ENCODE data around the gene HSPA6. TPM values are rescaled to one million over a fixed set of nuclear protein-coding genes. Genes with fewer than 3 reads are reported as not detected.
"Not testable (repeated sequence)": the region's sequence is repeated elsewhere in the genome, so short reads cannot be mapped to it uniquely, and the experiment has no call there.

Gene HSPA6
- total RNA-seq, 1 experiment from 2014 or later, result 14.6 TPM

DNA sequence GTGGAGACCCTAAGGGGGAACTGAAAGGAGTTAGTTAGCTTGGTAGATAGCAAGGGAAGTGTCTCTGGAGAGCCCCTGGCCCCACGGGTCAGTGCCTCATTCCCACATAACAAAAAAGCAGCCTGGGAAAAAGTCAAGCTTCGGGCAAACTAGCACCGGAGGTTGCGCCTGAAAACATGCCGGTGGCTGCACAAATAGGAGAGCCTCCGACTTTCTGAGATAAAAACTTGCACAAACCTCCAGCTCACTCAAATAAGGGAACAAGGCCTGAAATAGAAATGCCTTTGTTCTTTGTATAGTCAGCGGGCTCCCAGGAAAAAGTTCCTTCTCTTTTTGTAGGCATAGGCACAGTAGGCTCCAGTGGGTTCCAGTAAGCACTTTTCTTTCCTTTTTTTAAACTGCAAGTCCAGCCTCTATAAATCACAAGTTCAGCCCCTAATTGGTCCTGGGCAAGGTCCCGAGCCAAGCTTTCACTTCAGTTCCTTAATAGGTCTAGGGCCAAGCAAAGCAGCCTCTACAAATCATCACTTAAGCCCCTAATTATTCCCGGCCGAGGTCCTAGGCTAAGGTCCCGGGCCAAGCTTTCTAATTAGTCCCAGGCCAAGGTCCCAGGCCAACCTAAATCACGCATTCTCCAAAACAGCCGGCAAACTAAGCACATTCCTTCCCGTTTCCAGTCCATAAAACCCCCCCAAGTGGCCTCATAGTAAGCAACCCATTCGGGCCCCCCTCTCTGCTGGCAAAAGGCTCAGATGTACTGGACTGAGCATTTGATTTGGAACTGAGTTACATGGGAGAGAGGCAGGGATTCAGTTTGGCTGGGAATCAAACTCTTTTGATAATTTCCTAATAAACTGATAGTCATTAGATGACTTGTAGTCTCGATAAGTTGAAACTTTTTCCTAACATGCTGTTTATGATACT lies 8.6 kb downstream of the HSPA6 start:
- not testable (repeated sequence) for H3K4me2 ChIP-seq (ENCODE audit: low read depth, low read length, poor library complexity, severe bottlenecking); H3K36me3 ChIP-seq (ENCODE audit: insufficient read depth, low read length); H3K4me3 ChIP-seq (ENCODE audit: low read length); H3K27ac ChIP-seq (ENCODE audit: low read length); H3K9me2 ChIP-seq (replicated peaks; ENCODE audit: insufficient read depth, low read length); H3K79me2 ChIP-seq (ENCODE audit: low read length); DNase-seq; H3K9me3 ChIP-seq (ENCODE audit: low read length); H2AFZ ChIP-seq (ENCODE audit: low read length); H4K20me1 ChIP-seq (ENCODE audit: insufficient read depth, low read depth, low read length); H3K27me3 ChIP-seq (ENCODE audit: low read length); H3K9ac ChIP-seq (ENCODE audit: low read length)
- H3K4me1 ChIP-seq (ENCODE audit: low read length), result peaks cover 18% of the 10 kb centered on the region

GRCh38 chr1:161537068-161537669 lies 12.8 kb downstream of the HSPA6 start:
- not testable (repeated sequence) for H3K4me3 ChIP-seq (ENCODE audit: low read length); H3K9me2 ChIP-seq (replicated peaks; ENCODE audit: insufficient read depth, low read length); H3K27ac ChIP-seq (ENCODE audit: low read length); H3K27me3 ChIP-seq (ENCODE audit: low read length); H4K20me1 ChIP-seq (ENCODE audit: insufficient read depth, low read depth, low read length); H3K4me2 ChIP-seq (ENCODE audit: low read depth, low read length, poor library complexity, severe bottlenecking); H3K9ac ChIP-seq (ENCODE audit: low read length); DNase-seq; H3K9me3 ChIP-seq (ENCODE audit: low read length); H2AFZ ChIP-seq (ENCODE audit: low read length); H3K79me2 ChIP-seq (ENCODE audit: low read length); H3K36me3 ChIP-seq (ENCODE audit: insufficient read depth, low read length)
- peaks cover 19% of the 10 kb centered on the region for H3K4me1 ChIP-seq (ENCODE audit: low read length)

- H3K4me3 ChIP-seq (ENCODE audit: low read length), result peak overlapping the region; percentile 31; the same call in 1 of the 2 replicates
- not testable (repeated sequence) for H3K79me2 ChIP-seq (ENCODE audit: low read length); H3K27me3 ChIP-seq (ENCODE audit: low read length); H2AFZ ChIP-seq (ENCODE audit: low read length); H3K9me3 ChIP-seq (ENCODE audit: low read length); H3K36me3 ChIP-seq (ENCODE audit: insufficient read depth, low read length); H3K9me2 ChIP-seq (replicated peaks; ENCODE audit: insufficient read depth, low read length); H3K9ac ChIP-seq (ENCODE audit: low read length); H4K20me1 ChIP-seq (ENCODE audit: insufficient read depth, low read depth, low read length); H3K27ac ChIP-seq (ENCODE audit: low read length)
- peaks cover 15% of the 10 kb centered on the region for H3K4me1 ChIP-seq (ENCODE audit: low read length)
- peak overlapping the region; percentile 82 for H3K4me2 ChIP-seq (ENCODE audit: low read depth, low read length, poor library complexity, severe bottlenecking)
- peak; percentile 41 for DNase-seq
Measured at GRCh38 chr1:161538925-161539479, 14.7 kb downstream of the HSPA6 start.

GRCh38 chr1:161539731-161540569 lies 15.6 kb downstream of the HSPA6 start:
- peak overlapping the region; percentile 77 for H3K4me3 ChIP-seq (ENCODE audit: low read length)
- DNase-seq, result peak; percentile 99
- H3K27ac ChIP-seq (ENCODE audit: low read length); H3K9me2 ChIP-seq (replicated peaks; ENCODE audit: insufficient read depth, low read length); H3K9me3 ChIP-seq (ENCODE audit: low read length); H3K36me3 ChIP-seq (ENCODE audit: insufficient read depth, low read length); H3K27me3 ChIP-seq (ENCODE audit: low read length); H4K20me1 ChIP-seq (ENCODE audit: insufficient read depth, low read depth, low read length); H3K79me2 ChIP-seq (ENCODE audit: low read length): not testable (repeated sequence)
- H2AFZ ChIP-seq (ENCODE audit: low read length), result peak overlapping the region; percentile 97
- peak overlapping the region; percentile 82 for H3K4me2 ChIP-seq (ENCODE audit: low read depth, low read length, poor library complexity, severe bottlenecking)
- peak overlapping the region; percentile 63 for H3K9ac ChIP-seq (ENCODE audit: low read length)
- peaks cover 15% of the 10 kb centered on the region for H3K4me1 ChIP-seq (ENCODE audit: low read length)

- H3K9me3 ChIP-seq (ENCODE audit: low read length); H3K9me2 ChIP-seq (replicated peaks; ENCODE audit: insufficient read depth, low read length); H3K27ac ChIP-seq (ENCODE audit: low read length); H3K27me3 ChIP-seq (ENCODE audit: low read length); H4K20me1 ChIP-seq (ENCODE audit: insufficient read depth, low read depth, low read length); H3K79me2 ChIP-seq (ENCODE audit: low read length); H2AFZ ChIP-seq (ENCODE audit: low read length); H3K36me3 ChIP-seq (ENCODE audit: insufficient read depth, low read length): not testable (repeated sequence)
- Histone ChIP-seq H3K4me1 (ENCODE audit: low read length) (peaks cover 15% of the 10 kb centered on the region), H3K9ac (ENCODE audit: low read length) (peak overlapping the region; percentile 63), H3K4me3 (ENCODE audit: low read length) (peak overlapping the region; percentile 77), H3K4me2 (ENCODE audit: low read depth, low read length, poor library complexity, severe bottlenecking) (peak overlapping the region; percentile 82)
- DNase-seq, result peak; percentile 68
Measured at GRCh38 chr1:161540570-161540960, 16.2 kb downstream of the HSPA6 start.

GRCh38 chr1:161542091-161542559 lies 17.8 kb downstream of the HSPA6 start:
- H3K9me2 ChIP-seq (replicated peaks; ENCODE audit: insufficient read depth, low read length); H3K4me2 ChIP-seq (ENCODE audit: low read depth, low read length, poor library complexity, severe bottlenecking); H4K20me1 ChIP-seq (ENCODE audit: insufficient read depth, low read depth, low read length); H3K36me3 ChIP-seq (ENCODE audit: insufficient read depth, low read length); H3K79me2 ChIP-seq (ENCODE audit: low read length); H2AFZ ChIP-seq (ENCODE audit: low read length); H3K9me3 ChIP-seq (ENCODE audit: low read length); H3K27ac ChIP-seq (ENCODE audit: low read length); H3K4me3 ChIP-seq (ENCODE audit: low read length); H3K27me3 ChIP-seq (ENCODE audit: low read length); H3K9ac ChIP-seq (ENCODE audit: low read length): not testable (repeated sequence)
- peak; percentile 39 for DNase-seq
- H3K4me1 ChIP-seq (ENCODE audit: low read length), result peaks cover 15% of the 10 kb centered on the region

DNA sequence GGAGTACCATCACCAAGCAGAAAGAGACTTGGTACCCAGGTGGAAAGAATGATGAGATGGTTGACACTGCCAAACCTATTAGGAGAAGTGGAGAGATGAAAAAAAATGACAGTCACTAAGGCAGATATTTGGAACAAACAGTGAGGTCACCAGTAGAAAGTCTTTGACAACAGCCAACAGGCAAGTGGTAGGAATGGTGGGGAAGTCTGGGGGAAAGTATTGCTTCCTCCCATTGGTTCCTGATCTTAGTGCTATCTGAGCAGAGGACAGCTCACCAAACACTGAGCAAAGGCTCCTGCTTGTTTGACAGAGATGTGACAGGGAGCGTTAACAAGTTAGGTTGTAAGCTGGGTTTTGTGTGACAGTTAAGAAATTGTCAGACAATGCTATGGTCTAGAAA lies 18.8 kb downstream of the HSPA6 start:
- not testable (repeated sequence) for H2AFZ ChIP-seq (ENCODE audit: low read length); H4K20me1 ChIP-seq (ENCODE audit: insufficient read depth, low read depth, low read length); H3K9me3 ChIP-seq (ENCODE audit: low read length); H3K27me3 ChIP-seq (ENCODE audit: low read length); H3K36me3 ChIP-seq (ENCODE audit: insufficient read depth, low read length); H3K4me3 ChIP-seq (ENCODE audit: low read length); H3K79me2 ChIP-seq (ENCODE audit: low read length); H3K9me2 ChIP-seq (replicated peaks; ENCODE audit: insufficient read depth, low read length); DNase-seq; H3K9ac ChIP-seq (ENCODE audit: low read length); H3K4me2 ChIP-seq (ENCODE audit: low read depth, low read length, poor library complexity, severe bottlenecking); H3K27ac ChIP-seq (ENCODE audit: low read length)
- peaks cover 15% of the 10 kb centered on the region for H3K4me1 ChIP-seq (ENCODE audit: low read length)
